OCI-LY1 (cell line): Measurements from ENCODE around the gene PTPRD.

ENCODE experiments used
- H2AFZ ChIP-seq: fragments of 200-600 bp; sonication (generic), shearing (Covaris generic); 2 replicates; pipeline ENCODE4 v1.6.0; 2014; ENCODE audit warnings: antibody characterized with exemption, mild to moderate bottlenecking, low read length
- H3F3A ChIP-seq: fragments of 200-600 bp; sonication (generic), shearing (Covaris generic); 2 replicates; pipeline ENCODE4 v1.6.0; 2014; ENCODE audit warnings: mild to moderate bottlenecking, antibody characterized with exemption, low read length, moderate library complexity; ENCODE audit not compliant: insufficient read depth
- H3K27ac ChIP-seq: fragments of 200-600 bp; sonication (generic); 2 replicates; pipeline ENCODE4 v1.5.1; 2014; ENCODE audit warnings: low read length, mixed run types, mild to moderate bottlenecking, low read depth; ENCODE audit not compliant: poor library complexity, severe bottlenecking
- H3K27me3 ChIP-seq: fragments of 200-600 bp; sonication (generic); 2 replicates; pipeline ENCODE4 v1.6.0; 2014; ENCODE audit warnings: antibody characterized with exemption, mild to moderate bottlenecking, low read length, moderate library complexity; ENCODE audit not compliant: insufficient read depth
- H3K36me3 ChIP-seq: fragments of 200-600 bp; sonication (generic); 2 replicates; pipeline ENCODE4 v1.6.1; 2014; ENCODE audit warnings: mild to moderate bottlenecking, antibody characterized with exemption, low read length, moderate library complexity, mixed read lengths; ENCODE audit not compliant: insufficient read depth
- H3K4me1 ChIP-seq: fragments of 200-600 bp; sonication (generic); 2 replicates; pipeline ENCODE4 v1.5.1; 2014; ENCODE audit warnings: mild to moderate bottlenecking, low read length, moderate library complexity; ENCODE audit not compliant: insufficient read depth, severe bottlenecking
- H3K4me2 ChIP-seq: fragments of 200-600 bp; sonication (generic), shearing (Covaris generic); 2 replicates; pipeline ENCODE4 v1.6.1; 2014; ENCODE audit warnings: low read length
- H3K4me3 ChIP-seq: fragments of 200-600 bp; sonication (generic); 2 replicates; pipeline ENCODE4 v1.5.1; 2014; ENCODE audit warnings: low read length, low read depth, mild to moderate bottlenecking, mixed read lengths; ENCODE audit not compliant: poor library complexity, severe bottlenecking
- H3K79me2 ChIP-seq: fragments of 200-600 bp; shearing (Covaris generic); 2 replicates; pipeline ENCODE4 v1.6.1; 2016; ENCODE audit warnings: mixed run types, low read length, mixed read lengths; ENCODE audit not compliant: insufficient read depth
- H3K9ac ChIP-seq: fragments of 200-600 bp; sonication (generic), shearing (Covaris generic); 2 replicates; pipeline ENCODE4 v1.6.1; 2014; ENCODE audit warnings: mild to moderate bottlenecking, low read length, mixed read lengths
- H3K9me2 ChIP-seq: fragments of 200-600 bp; sonication (generic), shearing (Covaris generic); 2 replicates; pipeline ENCODE4 v1.6.1; 2014; ENCODE audit warnings: low read depth, mild to moderate bottlenecking, low read length, mixed read lengths
- H3K9me3 ChIP-seq: fragments of 200-600 bp; shearing (Covaris generic); 2 replicates; pipeline ENCODE4 v1.6.1; 2014; ENCODE audit warnings: low read length, mixed read lengths
- H4K20me1 ChIP-seq: fragments of 200-600 bp; sonication (generic), shearing (Covaris generic); 2 replicates; pipeline ENCODE4 v1.6.0; 2016; ENCODE audit warnings: mild to moderate bottlenecking, low read length; ENCODE audit not compliant: insufficient read depth
- CTCF ChIP-seq: fragments of 200-600 bp; sonication (generic), shearing (Covaris generic); IDR thresholded peaks from 2 replicates; pipeline ENCODE4 v1.5.1; 2017; ENCODE audit warnings: mild to moderate bottlenecking, antibody characterized with exemption, low read length, moderate library complexity, mixed read lengths
- EZH2 ChIP-seq: fragments of 200-600 bp; sonication (generic), shearing (Covaris generic); IDR thresholded peaks from 2 replicates; pipeline ENCODE4 v1.8.0; 2017; ENCODE audit warnings: borderline replicate concordance, mixed run types, mild to moderate bottlenecking, antibody characterized with exemption, low read length, moderate library complexity, mixed read lengths

Gene PTPRD

DNA sequence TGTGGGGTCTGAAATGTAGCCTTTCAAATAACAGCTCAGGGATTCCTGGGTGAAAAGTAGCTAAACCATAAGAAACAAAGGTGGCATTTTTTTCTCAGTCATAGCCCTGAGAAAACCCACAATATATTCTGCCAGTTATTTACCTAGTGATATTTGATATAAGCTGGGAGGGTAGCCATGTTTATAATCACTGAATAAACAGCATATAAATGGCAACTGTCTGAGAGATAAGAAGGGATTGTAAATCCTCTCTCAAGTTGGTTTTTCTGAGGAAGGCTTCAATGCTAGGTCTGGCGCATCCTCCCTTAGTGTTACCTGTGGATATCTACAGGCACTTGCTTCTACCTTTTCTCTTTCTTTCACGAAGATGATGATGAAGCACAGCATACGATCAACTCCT lies 1732.7 kb downstream of the PTPRD start:
- Histone ChIP-seq H3K4me2 (no peak overlapping the region), H3F3A (no peaks in the 10 kb centered on the region), H2AFZ (no peak overlapping the region), H3K9ac (no peak overlapping the region), H3K9me2 (no peaks in the 10 kb centered on the region), H3K36me3 (no peaks in the 10 kb centered on the region), H3K9me3 (no peaks in the 10 kb centered on the region), H3K79me2 (no peaks in the 10 kb centered on the region), H3K4me1 (no peaks in the 10 kb centered on the region), H3K27ac (no peak overlapping the region), H3K4me3 (no peak overlapping the region), H3K27me3 (no peaks in the 10 kb centered on the region), H4K20me1 (no peaks in the 10 kb centered on the region)
- TF ChIP-seq EZH2 (no peak), CTCF (no peak)

DNA sequence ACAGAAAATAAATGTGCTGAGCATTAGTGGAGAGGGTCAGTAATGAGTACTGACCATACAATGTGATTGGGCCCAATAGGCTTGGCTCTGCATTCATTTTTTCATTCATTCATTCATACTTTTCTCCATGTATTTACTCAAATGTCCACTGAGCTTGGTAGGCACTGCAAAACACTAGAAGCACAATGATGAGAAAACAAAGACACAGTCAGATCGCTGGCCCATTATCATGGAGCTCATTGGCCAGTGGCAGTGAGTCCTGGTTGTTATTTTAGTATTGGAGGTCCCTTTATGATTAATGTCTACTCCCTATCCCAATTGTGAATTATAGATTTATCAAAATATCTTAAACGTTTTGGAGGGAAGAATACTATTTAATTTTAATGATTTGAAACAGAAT lies 1733.5 kb downstream of the PTPRD start:
- Histone ChIP-seq H3K79me2 (no peaks in the 10 kb centered on the region), H3K9ac (no peak overlapping the region), H3K27ac (no peak overlapping the region), H3K4me3 (no peak overlapping the region), H3K36me3 (no peaks in the 10 kb centered on the region), H3K9me3 (no peaks in the 10 kb centered on the region), H3K9me2 (no peaks in the 10 kb centered on the region), H2AFZ (no peak overlapping the region), H3K4me2 (no peak overlapping the region), H3K4me1 (no peaks in the 10 kb centered on the region), H3K27me3 (no peaks in the 10 kb centered on the region), H3F3A (no peaks in the 10 kb centered on the region), H4K20me1 (no peaks in the 10 kb centered on the region)
- TF ChIP-seq EZH2 (no peak), CTCF (no peak)

DNA sequence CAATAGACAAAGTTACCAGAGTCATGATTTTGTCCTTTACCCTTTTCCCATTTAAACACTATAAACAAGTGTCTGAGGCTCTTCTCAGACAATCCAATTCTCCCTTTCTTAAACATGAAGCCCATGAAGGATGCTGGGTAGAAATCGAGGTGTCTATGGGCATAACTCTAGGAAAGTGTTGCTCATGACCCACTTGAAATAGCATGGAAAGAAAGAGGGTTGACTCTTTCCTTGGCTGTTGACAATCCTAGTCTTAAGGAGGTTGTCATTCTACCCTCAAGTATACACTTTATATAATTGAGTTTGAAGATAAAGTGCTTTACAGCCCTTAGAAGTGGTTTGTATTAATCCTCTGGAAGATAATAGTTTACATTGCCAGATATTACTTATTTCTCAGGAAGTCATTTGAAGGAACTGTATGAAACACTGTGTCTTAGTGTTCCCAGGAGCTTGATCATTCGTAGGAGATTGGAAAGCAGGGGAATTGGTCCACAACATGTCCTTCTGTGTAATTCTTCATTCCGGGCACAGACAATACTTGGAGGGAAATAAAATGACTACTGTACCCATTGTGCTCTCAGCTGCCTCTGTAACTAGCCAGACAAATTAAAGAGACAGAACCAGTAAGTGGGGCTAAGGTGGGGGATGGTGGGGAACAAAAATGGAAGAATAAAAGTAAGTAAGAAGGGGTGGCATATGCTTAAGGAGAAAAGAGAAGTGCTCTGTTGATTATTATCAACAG lies 1734.9 kb downstream of the PTPRD start:
- H3K27me3 ChIP-seq, result no peaks in the 10 kb centered on the region
- no peaks in the 10 kb centered on the region for H3K36me3 ChIP-seq
- H3K9ac ChIP-seq, result no peak overlapping the region
- no peaks in the 10 kb centered on the region for H4K20me1 ChIP-seq
- H3K9me3 ChIP-seq, result no peaks in the 10 kb centered on the region
- H3K4me2 ChIP-seq, result no peak overlapping the region
- H3K79me2 ChIP-seq, result no peaks in the 10 kb centered on the region
- no peaks in the 10 kb centered on the region for H3F3A ChIP-seq
- TF ChIP-seq CTCF (no peak), EZH2 (no peak)
- H3K27ac ChIP-seq, result no peak overlapping the region
- no peak overlapping the region for H3K4me3 ChIP-seq
- H2AFZ ChIP-seq, result no peak overlapping the region
- no peaks in the 10 kb centered on the region for H3K9me2 ChIP-seq
- no peaks in the 10 kb centered on the region for H3K4me1 ChIP-seq
